Stimulated activated CD8-positive, alpha-beta memory T cell treated with anti-CD3 and anti-CD28 coated beads, Interleukin-15, amount 100 ng/mL, for 48 hours (primary cell): ENCODE measurements around the gene INTS4.
"Not testable (repeated sequence)": the region's sequence is repeated elsewhere in the genome, so short reads cannot be mapped to it uniquely, and the experiment has no call there.

Experiments
- DNase-seq, 2 donors: peaks; one replicate each; pipeline ENCODE4 v3.0.0-alpha.2; 2020; ENCODE audit warnings: low read depth in 2 of 2

Gene INTS4

DNA sequence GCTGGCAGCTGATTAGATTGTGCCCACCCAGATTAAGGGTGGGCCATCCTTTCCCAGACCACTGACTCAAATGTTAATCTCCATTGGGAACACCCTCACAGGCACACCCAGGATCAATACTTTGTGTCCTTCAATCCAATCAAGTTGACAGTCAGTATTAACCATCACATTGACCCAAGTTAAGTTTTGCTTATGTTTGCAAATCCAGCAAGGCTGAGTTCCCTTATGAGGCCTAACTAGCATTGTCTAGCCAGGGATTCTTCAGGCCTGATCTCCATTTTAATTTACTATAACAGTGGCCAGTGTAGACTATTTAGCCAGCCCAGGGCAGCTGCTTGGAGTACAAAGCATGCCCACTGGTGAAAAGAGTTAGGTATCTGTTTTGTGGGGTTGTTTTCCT is 30.9 kb upstream of the INTS4 start:
- DNase-seq = no peak

DNA sequence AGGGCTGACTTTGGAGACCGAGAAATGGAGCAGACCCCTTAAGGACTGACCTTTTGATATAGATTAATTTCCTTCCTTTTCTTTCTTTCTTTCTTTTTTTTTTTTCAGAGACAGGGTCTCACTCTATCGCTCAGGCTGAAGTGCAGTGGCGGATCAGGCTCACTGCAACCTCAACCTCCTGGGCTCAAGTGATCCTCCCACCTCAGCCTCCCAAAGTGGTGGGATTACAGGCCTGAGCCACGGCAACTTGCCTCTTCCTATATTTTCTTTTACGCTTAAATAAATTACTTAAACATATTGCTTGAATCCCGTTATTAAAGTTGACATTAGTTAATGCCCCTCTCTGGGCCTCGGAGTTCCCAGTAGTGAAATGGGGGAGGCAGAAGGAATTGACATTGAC is 29.0 kb upstream of the INTS4 start:
- DNase-seq = no peak

DNA sequence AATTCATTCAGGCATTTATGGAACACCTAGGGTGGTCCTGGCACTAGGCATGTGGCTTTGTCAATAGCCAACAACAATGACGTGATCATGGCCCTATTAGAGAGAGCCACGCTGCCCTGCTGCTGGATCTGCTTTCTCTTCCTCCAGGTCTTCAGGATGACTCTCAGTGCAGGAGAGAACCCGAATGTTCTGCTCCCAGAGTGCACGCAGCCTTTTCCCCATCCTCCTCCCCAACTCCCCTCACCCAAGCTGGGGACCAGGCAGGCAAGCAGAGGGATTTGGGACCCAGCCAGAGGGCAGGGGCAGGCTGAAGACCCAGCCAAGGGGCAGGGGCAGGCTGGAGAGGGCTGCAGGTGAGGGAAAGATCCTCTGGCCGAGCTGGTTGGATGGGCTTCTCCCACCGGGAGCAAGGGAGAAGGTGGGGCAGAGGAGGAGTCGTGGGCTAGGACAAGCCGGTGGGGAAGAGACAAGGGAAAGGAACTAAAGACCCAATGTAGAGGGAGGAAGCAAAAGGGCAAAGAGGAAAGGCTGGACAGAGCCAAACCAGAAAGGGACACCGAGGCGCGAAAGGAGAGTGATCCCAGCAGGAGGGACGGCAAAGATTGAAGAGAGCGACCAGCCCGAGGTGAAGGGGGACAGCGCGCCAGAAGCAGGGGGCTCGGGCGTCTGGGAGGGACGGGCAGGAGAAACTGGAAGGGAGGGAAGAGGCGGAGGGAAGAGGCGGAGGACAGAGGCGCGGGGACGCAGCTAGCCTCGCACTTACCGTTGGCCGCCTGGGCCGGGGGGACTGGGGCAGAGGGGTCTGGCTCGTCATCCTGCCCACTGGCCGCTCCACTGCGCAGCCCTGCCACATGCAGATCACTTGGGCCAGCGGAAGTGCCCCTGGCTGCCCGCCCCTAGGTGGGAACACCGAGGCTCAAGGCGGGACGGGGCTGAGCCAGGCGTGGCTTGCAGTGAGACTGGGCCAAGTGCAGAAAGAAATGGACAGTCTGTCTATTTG is 28.2 kb upstream of the INTS4 start, which contains the start of gene KCTD14:
Gene KCTD14 (minus strand): TSS at position 880 of the 1,000 bp plus-strand sequence. CDS start 27 bp downstream, at position 853.
- no peak for DNase-seq

DNA sequence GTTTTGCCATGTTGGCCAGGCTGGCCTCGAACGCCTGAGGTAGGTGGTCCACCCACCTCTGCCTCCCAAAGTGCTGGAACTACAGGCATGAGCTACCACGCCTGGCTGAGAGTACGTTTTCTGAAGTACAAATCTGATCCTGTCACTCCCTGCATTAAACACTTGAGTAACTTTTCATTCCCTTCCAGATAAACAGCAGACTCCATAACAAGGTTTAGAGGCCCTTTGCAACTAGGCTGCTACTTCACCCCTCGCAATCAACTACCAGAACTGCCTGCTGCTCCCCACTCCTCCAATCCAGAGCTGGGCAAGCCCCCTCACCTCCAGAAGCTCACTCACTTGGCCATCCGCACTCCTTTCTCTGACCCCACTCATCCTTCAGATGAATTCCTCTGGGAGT is 27.1 kb upstream of the INTS4 start:
- no peak for DNase-seq

DNA sequence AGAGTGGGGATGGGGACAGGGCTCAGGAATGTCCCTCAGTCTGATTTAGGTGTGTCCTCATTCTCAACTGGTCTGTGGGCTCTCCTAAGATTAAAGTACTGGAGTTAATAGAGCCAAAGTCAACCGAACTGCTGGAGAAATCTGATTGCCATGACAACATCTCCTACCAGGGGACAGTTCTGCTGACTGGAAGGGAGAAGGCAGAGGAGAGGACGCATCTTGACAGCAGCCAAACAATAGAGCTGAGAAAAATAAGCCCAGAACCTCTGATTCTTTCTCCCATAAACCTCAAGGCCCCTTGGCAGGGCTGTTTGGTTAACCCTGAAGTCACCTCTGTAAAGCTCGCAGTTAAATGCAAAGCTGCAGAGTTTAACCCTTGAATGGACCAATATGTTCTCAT is 25.8 kb upstream of the INTS4 start:
- DNase-seq = no peak

DNA sequence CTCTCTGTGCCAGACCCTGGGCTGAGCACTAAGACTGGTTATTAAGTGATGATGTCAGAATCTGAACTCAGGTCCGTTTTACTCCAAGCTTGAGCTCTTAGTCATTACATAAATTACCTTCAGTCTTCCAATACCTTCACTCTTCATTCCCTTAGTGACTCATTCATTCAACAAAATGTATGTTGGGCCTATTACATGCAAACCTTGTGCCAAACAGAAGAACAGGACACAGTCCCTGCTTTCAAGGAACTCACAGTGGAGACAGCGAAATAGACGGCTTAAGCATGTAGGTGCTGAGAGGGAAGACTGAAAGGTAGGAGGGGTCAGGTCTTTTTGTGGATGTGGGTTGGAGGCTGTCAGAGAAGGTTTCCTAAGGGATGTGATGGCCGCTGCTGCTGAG is 25.3 kb upstream of the INTS4 start:
- no peak for DNase-seq

DNA sequence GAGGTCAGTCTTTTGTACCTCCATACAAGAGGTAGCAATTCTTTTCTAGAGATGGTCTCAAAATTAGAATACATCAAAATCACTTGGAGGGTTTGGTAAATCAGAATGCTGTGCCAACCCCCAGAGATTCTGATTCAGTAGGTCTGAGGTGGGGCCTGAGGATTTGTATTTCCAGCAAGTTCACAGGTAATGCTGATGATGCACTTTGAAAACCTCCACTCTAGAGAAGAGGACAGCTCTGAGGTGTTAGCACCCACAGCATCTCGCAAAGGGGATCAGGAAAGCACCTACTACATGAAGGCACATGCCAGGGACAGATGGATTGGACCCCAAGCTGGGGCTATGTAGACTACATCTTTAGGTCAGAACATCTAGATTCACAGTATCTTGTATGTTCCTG is 21.4 kb upstream of the INTS4 start:
- no peak for DNase-seq

DNA sequence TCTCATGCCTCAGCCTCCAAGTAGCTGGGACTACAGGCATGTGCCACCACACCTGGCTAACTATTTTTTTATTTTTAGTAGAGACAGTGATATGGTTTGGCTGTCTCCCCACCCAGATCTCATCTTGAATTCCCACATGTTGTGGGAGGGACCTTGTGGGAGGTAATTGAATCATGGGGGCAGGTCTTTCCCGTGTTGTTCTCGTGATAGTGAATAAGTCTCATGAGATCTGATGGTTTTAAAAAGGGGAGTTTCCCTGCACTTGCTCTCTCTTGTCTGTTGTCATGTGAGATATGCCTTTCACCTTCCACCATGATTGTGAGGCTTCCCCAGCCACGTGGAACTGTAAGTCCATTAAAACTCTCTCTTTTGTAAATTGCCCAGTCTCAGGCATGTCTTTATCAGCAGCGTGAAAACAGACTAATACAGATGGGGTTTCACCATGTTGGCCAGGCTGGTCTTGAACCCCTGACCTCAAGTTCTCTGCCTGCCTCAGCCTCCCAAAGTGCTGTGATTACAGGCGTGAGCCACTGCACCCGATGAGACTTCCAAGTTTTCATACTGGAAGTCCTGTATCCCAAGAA is 20.6 kb upstream of the INTS4 start:
- not testable (repeated sequence) for DNase-seq

DNA sequence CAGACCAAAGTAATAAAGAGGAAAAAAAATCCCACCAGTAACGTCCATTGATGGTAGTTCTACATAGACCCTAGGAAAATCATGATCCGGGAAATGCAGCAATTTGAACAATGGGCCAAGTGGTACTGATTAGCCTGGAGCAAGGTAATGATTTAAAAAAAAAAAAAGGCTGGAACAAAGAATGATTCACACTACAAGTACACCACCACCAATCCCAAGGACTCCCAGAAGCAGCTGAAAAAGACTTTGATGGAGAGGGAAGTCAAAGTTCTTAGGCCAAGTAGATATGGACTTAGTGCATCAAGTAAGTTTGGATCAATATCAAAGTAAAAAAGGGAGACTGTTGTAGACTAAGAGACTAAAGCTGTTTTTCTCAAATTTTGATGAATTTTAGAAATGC is 16.8 kb upstream of the INTS4 start:
- no peak for DNase-seq

DNA sequence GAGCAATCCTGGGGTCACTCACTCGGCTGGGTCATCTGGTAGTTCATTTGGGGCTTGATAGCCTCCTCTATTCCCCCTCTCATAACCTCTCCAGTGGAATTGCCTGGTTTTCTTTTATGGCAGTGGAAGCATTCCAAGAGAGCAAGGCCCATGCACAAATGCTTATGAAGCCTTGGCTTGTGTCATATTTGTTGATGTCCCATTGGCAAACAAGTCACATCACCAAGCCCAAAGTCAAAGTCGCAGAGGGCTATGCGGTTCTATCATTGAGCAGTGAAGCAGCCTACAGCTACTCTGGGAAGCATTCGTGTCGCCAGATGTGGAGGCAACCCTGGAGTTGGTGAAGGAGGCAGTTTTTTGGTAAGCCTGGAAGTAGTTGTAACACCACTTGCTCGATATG is 16.3 kb upstream of the INTS4 start:
- DNase-seq = no peak

DNA sequence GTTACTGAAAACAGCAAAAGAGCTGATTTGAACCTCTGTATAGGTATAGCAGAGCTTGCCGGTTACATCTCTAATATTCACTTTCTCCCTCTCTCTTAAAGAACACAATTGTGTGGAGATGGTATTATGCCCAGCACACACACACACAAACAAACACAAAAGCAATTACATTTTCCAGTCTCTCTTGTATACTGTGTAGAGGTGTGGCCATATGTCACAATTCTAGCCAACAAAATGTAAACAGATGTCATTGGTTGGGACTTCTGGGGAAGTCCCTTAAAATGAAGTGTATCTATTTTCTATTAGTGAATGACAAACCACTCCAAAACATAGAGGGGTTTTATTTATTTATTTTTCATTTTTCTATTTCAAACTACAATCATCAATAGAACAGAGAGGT is 15.8 kb upstream of the INTS4 start:
- DNase-seq = no peak

DNA sequence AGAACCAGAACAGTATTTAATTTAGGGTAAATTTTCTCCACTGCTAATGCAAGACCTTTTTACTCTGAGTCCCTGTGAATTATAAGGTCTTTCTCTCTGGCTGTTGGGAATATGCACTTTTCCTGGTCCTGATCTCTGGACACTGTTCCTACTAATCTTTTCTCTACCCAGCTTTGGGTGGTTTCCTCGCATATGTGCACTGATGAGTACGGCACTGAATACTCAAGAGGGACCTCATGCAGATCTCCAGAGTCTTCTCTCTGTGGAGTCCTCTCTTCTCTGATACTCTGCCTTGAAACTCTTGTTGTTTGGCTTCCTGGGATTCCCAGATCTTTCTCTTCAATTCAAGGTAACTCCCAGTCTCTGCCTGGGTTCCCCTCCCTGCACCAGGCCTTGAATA is 14.6 kb upstream of the INTS4 start:
- DNase-seq = no peak

DNA sequence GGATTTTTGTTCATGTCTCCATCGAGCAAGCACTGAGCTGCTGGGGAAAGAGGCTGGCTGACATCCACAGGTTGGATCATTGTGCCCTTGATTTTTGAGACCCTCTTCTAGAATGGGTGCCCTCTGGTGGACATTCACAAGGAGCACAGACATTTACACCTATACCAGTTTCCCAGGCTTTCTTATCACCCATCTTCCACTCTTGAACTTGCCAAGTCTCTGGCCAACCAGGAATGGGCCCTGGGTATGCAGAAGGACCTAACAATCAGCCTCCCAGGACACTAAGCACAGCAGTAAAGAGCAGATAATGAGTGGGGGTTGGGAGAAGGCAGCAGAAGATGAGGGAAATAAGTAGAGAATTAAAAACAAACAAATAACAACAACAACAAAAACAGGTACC is 5.7 kb upstream of the INTS4 start:
- DNase-seq = peak; percentile 2 to 6

DNA sequence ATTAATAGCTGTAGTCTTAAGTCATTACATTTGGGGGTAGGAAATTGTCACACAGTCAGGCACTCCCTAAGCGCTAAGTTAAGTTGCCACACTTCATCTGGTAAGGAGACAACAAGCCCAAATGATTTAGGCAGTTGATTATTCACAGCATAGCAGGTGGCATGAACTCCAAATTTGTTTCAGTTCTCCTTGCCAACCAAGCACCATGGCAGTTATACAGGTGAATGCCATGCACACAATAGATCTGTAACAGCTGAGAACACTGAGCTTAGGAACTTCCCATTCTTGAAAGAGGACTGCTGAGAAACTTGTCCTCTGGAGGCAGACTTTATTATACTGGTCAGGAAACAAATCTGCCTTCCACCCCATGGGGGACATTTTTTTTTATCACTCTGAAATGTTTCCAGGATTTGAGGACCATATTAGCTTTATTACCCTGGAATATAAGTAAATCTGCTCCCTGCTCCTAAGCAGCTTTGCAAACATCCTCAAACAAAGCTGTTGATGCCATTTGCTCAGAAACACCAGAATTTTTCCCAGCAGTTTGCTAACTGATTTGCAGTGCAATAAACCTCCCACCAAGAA is 5.1 kb upstream of the INTS4 start:
- no peak for DNase-seq

DNA sequence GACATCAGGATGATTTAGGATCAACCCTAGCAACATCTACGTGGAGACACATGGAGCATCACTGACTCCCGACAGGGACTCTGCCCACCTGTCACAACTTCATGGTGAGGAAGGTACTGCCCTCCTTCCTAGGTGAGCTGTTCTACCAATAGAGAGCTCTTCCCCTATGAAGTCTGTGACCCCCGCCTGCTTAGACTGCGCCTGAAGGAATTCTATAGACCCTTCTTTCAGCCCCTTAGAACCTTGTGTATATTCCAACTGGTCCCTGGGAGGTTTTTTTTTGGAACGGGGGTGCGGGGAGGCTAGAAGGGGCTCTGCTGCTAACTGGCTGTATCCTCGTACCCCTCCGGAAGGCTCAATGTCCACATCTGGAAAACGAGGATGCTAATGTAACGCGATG is 566 bp downstream of the INTS4 start:
- no peak for DNase-seq

DNA sequence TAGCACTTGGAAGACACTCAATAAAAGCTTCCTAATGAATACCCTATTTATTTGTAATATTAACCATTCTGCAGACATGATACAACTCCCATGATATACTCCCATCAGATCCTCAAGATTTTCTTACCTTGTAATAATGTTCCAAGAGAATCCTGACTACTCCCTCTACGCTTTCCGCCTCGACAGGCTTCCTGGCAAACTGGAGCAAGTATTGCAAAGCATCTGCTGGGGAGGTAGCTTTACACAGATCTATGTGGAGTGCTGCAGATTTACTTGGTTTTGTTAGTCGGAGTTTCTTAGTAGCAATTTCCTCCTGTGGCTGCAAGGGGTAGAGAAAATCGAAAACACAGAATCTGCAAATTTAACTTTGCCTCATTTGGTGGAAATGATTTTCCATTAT is 3.5 kb downstream of the INTS4 start:
- no peak for DNase-seq

DNA sequence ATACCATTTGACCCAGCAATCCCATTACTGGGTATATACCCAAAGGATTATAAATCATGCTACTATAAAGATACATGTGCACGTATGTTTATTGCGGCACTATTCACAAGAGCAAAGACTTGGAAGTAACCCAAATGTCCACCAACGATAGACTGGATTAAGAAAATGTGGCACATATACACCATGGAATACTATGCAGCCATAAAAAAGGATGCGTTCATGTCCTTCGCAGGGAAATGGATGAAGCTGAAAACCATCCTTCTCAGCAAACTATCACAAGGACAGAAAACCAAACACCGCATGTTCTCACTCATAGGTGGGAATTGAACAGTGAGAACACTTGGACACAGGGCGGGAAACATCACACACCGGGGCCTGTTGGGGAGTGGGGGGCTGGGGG is 8.0 kb downstream of the INTS4 start:
- DNase-seq = not testable (repeated sequence)

DNA sequence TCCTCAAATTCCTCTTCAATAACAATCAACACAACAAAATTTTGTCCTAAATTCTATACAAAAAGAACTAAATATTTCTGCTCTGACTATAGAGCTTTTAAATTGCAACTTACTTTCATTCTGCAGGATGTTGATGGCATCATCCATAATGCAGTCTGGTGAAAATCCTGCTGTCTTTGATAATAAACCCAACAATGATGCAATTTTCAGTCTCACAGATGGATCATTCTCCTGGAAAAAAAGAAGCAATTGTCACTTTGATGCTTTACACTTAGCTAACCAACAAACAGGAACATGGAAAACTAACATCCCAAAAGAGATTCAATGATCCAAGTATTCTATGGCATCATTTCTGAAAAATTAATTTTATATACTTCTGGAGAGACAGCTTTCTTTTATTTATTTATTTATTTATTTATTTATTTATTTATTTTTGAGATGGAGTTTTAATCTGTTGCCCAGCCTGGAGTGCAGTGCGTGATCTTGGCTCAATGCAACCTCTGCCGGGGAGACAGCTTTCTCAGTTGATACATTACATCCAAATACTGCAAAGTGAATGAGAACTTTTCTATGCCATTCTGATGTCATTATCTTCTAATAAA is 13.0 kb downstream of the INTS4 start:
- no peak for DNase-seq

DNA sequence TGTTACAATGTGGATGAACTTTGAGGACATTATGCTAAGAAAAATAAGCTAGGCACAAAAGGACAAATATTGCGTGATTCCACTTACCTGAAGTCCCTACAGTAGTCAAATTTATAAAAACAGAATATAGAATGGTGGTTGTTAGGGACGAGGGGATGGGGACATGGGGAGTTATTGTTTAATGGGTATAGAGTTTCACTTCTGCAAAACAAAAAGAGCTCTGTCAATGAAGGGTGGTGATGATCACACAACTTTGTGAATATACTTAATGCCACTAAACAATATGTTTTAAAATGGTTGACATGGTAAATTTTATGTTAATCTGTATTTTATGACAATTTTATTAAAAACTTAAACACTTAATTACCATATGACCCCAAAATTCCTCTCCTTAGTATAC is 26.1 kb downstream of the INTS4 start:
- no peak for DNase-seq

DNA sequence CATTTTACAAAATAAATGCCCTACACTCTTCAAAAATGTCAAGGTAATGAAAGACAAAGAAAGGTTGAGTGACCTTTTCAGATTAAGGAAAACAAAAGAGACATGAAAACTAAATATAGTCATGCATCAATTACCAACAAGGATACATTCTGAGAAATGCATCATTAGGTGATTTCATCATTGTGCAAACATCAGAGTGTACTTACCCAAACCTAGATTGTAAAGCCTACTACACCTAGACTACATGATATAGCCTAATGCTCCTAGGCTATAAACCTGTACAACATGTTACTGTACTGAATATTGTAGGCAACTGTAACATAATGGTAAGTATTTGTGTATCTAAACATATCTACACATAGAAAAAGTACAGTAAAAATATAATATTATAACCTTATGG is 26.7 kb downstream of the INTS4 start:
- DNase-seq = no peak

DNA sequence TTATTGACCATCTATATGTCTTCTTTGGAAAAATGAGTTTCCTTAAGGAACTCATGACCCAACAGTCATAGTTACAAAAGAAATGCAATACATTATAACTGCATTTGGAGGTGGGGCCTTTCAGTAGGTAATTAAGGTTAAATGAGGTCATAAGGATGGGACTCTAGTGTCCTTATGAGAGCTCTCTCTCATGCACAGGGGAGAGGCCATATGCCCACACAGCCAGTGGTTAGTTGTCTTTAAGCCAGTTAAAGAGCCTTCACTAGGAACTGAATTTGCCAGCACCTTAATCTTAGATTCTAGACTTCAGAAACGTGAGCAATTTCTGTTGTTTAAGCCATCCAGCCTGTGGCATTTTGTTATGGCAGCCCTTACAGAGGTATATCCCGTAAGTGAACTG is 27.3 kb downstream of the INTS4 start:
- no peak for DNase-seq

DNA sequence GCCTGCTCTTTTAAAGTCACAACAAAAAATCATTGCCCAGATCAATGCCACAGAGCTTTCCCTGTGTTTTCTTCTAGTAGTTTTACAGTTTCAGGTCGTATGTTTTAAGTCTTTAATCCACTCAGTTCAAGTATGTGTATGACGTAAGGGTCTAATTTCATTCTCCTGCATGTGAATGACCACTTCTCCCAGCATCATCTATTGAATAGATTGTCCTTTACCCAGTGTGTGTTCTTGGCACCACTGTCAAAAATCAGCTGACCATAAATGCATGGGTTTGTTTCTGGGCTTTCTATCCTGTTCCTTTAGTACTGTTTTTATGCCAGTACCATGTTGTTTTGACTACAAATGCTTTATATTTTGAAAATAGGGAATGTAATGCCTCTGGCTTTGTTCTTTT is 28.1 kb downstream of the INTS4 start:
- no peak for DNase-seq

DNA sequence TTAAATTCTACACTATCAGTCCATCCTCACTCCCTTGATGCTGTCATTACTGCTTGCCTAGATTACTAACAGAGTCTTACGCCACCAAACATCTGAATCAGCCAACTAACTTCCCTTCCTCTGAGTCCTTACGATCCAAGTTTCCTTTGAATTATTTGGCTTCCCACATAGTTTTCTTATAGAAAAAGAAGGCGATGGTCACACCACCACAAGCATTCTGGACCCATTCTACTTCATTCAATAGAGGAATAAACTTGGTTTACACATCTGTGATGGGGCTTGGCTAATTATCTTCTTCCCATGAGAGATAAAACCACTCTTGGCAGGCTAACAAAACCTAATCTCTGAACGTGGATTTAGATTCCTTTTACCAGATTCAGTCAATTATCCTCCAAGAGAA is 35.0 kb downstream of the INTS4 start:
- DNase-seq = no peak
